Measurements from ENCODE around the gene TBCK. TPM values are rescaled to one million over a fixed set of nuclear protein-coding genes. Genes with fewer than 3 reads are reported as not detected.

Gene TBCK
- total and polyA plus RNA-seq, 9 donors, result 18.3 to 38.7 (median 22.3) TPM

DNA sequence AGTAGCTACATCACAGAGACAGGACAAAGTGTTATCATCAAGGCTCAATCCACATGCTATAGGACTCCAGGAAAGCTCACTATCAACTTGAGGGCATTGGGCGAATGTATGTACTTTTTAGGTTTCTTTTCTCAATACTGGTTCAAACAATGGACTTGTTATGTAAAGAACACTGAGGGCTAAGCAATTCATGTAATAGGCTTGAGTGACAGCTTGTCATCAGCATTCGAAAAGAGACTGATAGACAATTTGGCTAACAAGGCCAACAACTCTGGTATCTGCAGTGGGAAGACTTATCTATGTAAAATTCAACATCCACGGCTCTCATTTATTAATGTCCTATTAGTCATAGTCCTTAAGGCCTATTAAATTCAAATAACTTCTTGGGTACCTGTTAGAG is 279.7 kb downstream of the TBCK start:
- H3K27me3 ChIP-seq (ENCODE audit: control insufficient read depth, insufficient read depth, low read length), result no peaks in the 10 kb centered on the region
- H3K36me3 ChIP-seq (ENCODE audit: control insufficient read depth, insufficient read depth, low read length), result no peaks in the 10 kb centered on the region
- no peak overlapping the region for H3K27ac ChIP-seq (ENCODE audit: low read length)
- WGBS (ENCODE audit: insufficient coverage), result no CpG with 5 or more reads among the region's 3 CpGs
- H3K9me3 ChIP-seq (replicated peaks; ENCODE audit: control insufficient read depth, low read depth, low read length), result no peaks in the 10 kb centered on the region
- DNase-seq, result no peak
- H3K4me1 ChIP-seq (ENCODE audit: control insufficient read depth, insufficient read depth, low read length), result peaks cover 6% of the 10 kb centered on the region
- H3K4me3 ChIP-seq (ENCODE audit: low read length), result no peak overlapping the region

DNA sequence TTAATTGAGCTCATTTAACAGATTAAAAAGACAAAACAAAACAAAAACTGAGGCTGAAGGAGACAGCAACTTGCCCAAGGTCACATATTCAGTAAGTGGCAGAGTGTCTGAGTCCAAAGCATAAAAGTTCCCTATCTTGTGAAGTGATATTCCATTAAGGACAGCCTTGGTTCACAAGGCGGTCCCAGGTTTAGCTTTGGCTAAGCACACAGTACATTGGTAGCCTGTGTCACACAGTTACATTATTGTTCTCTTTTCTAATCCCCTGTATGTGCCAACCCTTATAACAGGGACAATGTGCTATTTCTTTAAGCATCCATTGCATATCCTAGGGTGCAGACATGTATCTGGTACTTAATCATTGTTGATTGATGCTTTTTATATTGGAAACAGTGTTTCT is 280.8 kb downstream of the TBCK start:
- WGBS (ENCODE audit: insufficient coverage), result no CpG with 5 or more reads among the region's 1 CpG
- Histone ChIP-seq H3K27ac (ENCODE audit: low read length) (no peak overlapping the region), H3K36me3 (ENCODE audit: control insufficient read depth, insufficient read depth, low read length) (no peaks in the 10 kb centered on the region), H3K4me3 (ENCODE audit: low read length) (no peak overlapping the region), H3K9me3 (replicated peaks; ENCODE audit: control insufficient read depth, low read depth, low read length) (peaks cover 2% of the 10 kb centered on the region), H3K4me1 (ENCODE audit: control insufficient read depth, insufficient read depth, low read length) (peaks cover 6% of the 10 kb centered on the region), H3K27me3 (ENCODE audit: control insufficient read depth, insufficient read depth, low read length) (no peaks in the 10 kb centered on the region)
- no peak for DNase-seq

DNA sequence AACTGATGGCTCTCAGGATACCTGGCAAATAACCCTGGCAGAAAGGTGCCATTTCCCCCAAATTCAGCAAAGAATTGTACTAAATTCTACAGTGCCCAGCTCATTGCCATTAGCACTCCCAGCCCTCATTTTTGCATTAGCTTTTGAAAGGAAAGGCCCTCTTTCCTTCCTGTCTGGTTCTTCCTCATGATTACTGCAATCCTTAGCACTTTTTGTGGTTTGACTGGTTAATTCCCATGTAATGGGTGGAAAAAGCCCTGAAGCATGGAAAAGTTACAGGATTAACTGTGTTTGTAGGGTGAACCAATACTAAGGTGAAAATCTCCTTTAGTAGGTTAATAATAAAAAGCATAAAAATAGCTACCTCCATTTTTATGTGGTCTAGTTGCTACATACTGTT is 281.3 kb downstream of the TBCK start:
- Histone ChIP-seq H3K27me3 (ENCODE audit: control insufficient read depth, insufficient read depth, low read length) (no peaks in the 10 kb centered on the region), H3K27ac (ENCODE audit: low read length) (no peak overlapping the region), H3K9me3 (replicated peaks; ENCODE audit: control insufficient read depth, low read depth, low read length) (peaks cover 3% of the 10 kb centered on the region), H3K4me1 (ENCODE audit: control insufficient read depth, insufficient read depth, low read length) (peaks cover 6% of the 10 kb centered on the region), H3K36me3 (ENCODE audit: control insufficient read depth, insufficient read depth, low read length) (no peaks in the 10 kb centered on the region), H3K4me3 (ENCODE audit: low read length) (no peak overlapping the region)
- DNase-seq, result peak; percentile 9

GRCh38 chr4:106034220-106034619 is 281.8 kb downstream of the TBCK start:
- H3K27ac ChIP-seq (ENCODE audit: low read length), result no peak overlapping the region
- H3K4me3 ChIP-seq (ENCODE audit: low read length), result no peak overlapping the region
- H3K36me3 ChIP-seq (ENCODE audit: control insufficient read depth, insufficient read depth, low read length), result no peaks in the 10 kb centered on the region
- DNase-seq, result no peak
- no peaks in the 10 kb centered on the region for H3K27me3 ChIP-seq (ENCODE audit: control insufficient read depth, insufficient read depth, low read length)
- no CpG with 5 or more reads among the region's 3 CpGs for WGBS (ENCODE audit: insufficient coverage)
- H3K9me3 ChIP-seq (replicated peaks; ENCODE audit: control insufficient read depth, low read depth, low read length), result peaks cover 4% of the 10 kb centered on the region
- H3K4me1 ChIP-seq (ENCODE audit: control insufficient read depth, insufficient read depth, low read length), result peaks cover 6% of the 10 kb centered on the region

DNA sequence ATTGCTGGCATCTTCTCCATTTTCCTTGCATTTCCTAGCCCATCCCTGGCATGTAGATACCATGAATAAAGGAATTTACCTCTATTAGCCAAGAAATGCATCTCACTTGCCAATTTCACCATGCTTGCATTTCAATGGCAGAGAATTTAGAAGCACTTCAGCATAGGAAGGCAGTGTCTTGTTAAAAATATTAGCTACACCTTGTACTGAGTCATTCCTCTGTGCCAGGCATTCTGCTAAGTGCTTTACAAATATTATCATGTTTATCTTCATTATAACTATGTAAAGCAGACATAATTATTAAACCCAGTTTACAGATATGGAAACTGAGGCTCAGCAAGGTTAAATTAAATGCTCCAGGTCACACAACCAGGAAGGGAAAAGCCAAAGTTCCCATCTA is 282.5 kb downstream of the TBCK start:
- Histone ChIP-seq H3K4me1 (ENCODE audit: control insufficient read depth, insufficient read depth, low read length) (peaks cover 6% of the 10 kb centered on the region), H3K9me3 (replicated peaks; ENCODE audit: control insufficient read depth, low read depth, low read length) (peaks cover 4% of the 10 kb centered on the region), H3K4me3 (ENCODE audit: low read length) (no peak overlapping the region), H3K27ac (ENCODE audit: low read length) (no peak overlapping the region), H3K36me3 (ENCODE audit: control insufficient read depth, insufficient read depth, low read length) (no peaks in the 10 kb centered on the region), H3K27me3 (ENCODE audit: control insufficient read depth, insufficient read depth, low read length) (no peaks in the 10 kb centered on the region)
- no peak for DNase-seq

DNA sequence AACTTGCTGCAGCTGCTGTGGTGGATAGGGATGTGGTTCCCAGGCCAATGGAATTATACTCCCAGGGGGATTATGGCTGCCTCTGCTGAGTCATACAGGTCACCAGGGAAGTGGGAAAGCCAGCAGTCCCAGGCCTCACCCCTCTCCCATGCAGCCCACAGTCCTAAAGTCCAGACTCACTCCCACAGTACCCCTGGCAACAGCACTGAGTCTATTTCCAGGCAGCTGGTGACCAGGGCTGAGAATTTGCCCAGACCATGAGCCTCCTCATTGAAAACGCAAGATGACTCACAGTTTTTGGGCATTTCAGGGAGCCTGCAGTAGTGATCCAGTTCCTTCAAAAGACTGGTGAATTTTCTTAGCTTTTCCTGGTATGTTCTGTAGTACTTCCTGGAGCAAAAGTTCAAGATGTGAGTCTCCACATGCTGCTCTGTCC is 283.1 kb downstream of the TBCK start:
- peaks cover 4% of the 10 kb centered on the region for H3K9me3 ChIP-seq (replicated peaks; ENCODE audit: control insufficient read depth, low read depth, low read length)
- no peaks in the 10 kb centered on the region for H3K36me3 ChIP-seq (ENCODE audit: control insufficient read depth, insufficient read depth, low read length)
- H3K4me1 ChIP-seq (ENCODE audit: control insufficient read depth, insufficient read depth, low read length), result peaks cover 6% of the 10 kb centered on the region
- H3K27ac ChIP-seq (ENCODE audit: low read length), result no peak overlapping the region
- WGBS (ENCODE audit: insufficient coverage), result 92% methylated on average over 1 of the region's 1 CpG
- H3K4me3 ChIP-seq (ENCODE audit: low read length), result no peak overlapping the region
- DNase-seq, result no peak
- H3K27me3 ChIP-seq (ENCODE audit: control insufficient read depth, insufficient read depth, low read length), result no peaks in the 10 kb centered on the region

DNA sequence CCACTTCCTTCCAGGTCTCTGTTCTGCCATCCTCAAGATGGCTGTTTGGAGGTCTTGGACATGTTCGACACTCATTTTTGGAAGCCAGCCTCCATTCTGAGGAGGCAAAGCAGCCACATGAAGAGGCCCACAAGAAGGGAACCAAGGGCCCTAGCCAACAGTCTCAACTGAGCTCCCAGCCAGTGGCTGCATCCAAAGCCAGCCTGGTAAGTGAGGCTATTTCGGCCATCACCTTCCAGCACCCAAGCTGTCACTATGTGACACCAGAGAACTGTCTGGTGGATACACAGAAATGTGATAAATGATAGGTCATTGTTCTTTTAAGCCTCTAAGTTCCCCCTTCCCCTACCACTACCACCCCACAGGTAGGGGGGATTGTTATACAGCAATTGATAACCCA is 293.6 kb downstream of the TBCK start:
- H3K27me3 ChIP-seq (ENCODE audit: control insufficient read depth, insufficient read depth, low read length), result no peaks in the 10 kb centered on the region
- peaks cover 2% of the 10 kb centered on the region for H3K9me3 ChIP-seq (replicated peaks; ENCODE audit: control insufficient read depth, low read depth, low read length)
- 60% methylated on average over 1 of the region's 2 CpGs for WGBS (ENCODE audit: insufficient coverage)
- DNase-seq, result no peak
- H3K4me1 ChIP-seq (ENCODE audit: control insufficient read depth, insufficient read depth, low read length), result no peaks in the 10 kb centered on the region
- no peak overlapping the region for H3K27ac ChIP-seq (ENCODE audit: low read length)
- no peak overlapping the region for H3K4me3 ChIP-seq (ENCODE audit: low read length)
- no peaks in the 10 kb centered on the region for H3K36me3 ChIP-seq (ENCODE audit: control insufficient read depth, insufficient read depth, low read length)

- no peak overlapping the region for H3K27ac ChIP-seq (ENCODE audit: low read length)
- H3K9me3 ChIP-seq (replicated peaks; ENCODE audit: control insufficient read depth, low read depth, low read length), result no peaks in the 10 kb centered on the region
- H3K4me3 ChIP-seq (ENCODE audit: low read length), result no peak overlapping the region
- H3K36me3 ChIP-seq (ENCODE audit: control insufficient read depth, insufficient read depth, low read length), result no peaks in the 10 kb centered on the region
- WGBS (ENCODE audit: insufficient coverage), result 75% methylated on average over 2 of the region's 5 CpGs
- DNase-seq, result no peak
- H3K27me3 ChIP-seq (ENCODE audit: control insufficient read depth, insufficient read depth, low read length), result no peaks in the 10 kb centered on the region
- H3K4me1 ChIP-seq (ENCODE audit: control insufficient read depth, insufficient read depth, low read length), result no peaks in the 10 kb centered on the region
Measured at GRCh38 chr4:106021737-106022410, 294.1 kb downstream of the TBCK start.

DNA sequence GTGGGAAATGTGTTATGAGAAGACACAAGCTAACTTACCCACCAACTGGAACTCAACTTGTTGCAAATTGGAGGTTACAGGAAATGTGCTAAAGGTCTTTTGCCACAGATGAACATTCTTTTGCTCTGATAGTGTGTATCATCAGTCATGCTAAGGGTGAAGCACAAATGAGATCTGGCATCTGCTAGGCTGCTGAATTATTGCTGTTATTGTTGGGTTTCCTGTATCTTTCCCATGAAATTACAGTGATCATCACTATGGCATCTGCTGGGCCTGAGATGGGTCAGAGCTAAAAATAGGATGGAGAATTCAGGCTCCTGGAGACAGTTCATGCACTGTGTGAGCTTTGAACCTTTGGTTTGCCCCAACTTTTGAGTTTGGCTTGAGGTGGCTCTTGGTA is 296.2 kb downstream of the TBCK start:
- no peak for DNase-seq
- no peak overlapping the region for H3K4me3 ChIP-seq (ENCODE audit: low read length)
- no peak overlapping the region for H3K27ac ChIP-seq (ENCODE audit: low read length)
- no peaks in the 10 kb centered on the region for H3K27me3 ChIP-seq (ENCODE audit: control insufficient read depth, insufficient read depth, low read length)
- no peaks in the 10 kb centered on the region for H3K36me3 ChIP-seq (ENCODE audit: control insufficient read depth, insufficient read depth, low read length)
- no peaks in the 10 kb centered on the region for H3K9me3 ChIP-seq (replicated peaks; ENCODE audit: control insufficient read depth, low read depth, low read length)
- H3K4me1 ChIP-seq (ENCODE audit: control insufficient read depth, insufficient read depth, low read length), result no peaks in the 10 kb centered on the region

DNA sequence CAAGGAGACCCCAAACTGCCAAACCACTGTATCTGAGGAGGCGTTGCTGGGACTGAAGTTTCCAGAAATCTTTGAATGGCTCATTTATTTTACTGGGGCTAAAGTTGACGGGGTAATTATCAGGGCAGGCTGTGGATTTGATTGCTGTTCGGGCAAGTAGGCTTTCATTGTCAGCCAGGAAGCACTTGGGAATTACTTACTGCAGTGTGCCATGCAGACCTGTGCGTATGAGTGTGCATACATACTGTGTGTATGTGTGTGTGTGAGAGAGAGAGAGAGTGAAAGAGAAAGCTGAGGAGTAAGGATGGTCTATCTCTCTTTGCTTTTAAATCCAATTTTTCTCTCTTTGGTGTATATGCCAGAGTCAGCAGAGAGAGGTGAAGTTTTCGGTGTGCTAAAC is 298.0 kb downstream of the TBCK start:
- DNase-seq, result no peak
- Histone ChIP-seq H3K4me1 (ENCODE audit: control insufficient read depth, insufficient read depth, low read length) (no peaks in the 10 kb centered on the region), H3K27ac (ENCODE audit: low read length) (no peak overlapping the region), H3K27me3 (ENCODE audit: control insufficient read depth, insufficient read depth, low read length) (no peaks in the 10 kb centered on the region), H3K9me3 (replicated peaks; ENCODE audit: control insufficient read depth, low read depth, low read length) (no peaks in the 10 kb centered on the region), H3K4me3 (ENCODE audit: low read length) (no peak overlapping the region), H3K36me3 (ENCODE audit: control insufficient read depth, insufficient read depth, low read length) (no peaks in the 10 kb centered on the region)
- 48% methylated on average over 3 of the region's 5 CpGs for WGBS (ENCODE audit: insufficient coverage)

DNA sequence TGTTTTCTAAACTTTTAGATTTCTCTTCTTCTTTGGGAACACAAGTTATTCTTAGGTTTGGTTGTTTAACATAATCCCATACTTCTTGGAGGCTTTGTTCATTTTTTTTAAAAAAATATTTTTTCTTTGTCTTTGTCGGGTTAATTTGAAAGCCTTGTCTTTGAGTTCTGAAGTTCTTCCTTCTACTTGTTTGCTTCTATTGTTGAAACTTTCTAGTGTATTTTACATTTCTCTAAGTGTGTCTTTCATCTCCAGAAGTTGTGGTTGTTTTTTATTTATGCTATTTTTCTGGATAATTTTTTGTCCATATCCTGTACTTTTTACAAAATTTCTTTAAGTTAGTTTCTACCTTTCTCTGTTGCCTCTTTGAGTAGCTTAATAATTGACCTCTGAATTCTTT is 304.6 kb downstream of the TBCK start:
- DNase-seq, result no peak
- Histone ChIP-seq H3K4me1 (ENCODE audit: control insufficient read depth, insufficient read depth, low read length) (no peaks in the 10 kb centered on the region), H3K27ac (ENCODE audit: low read length) (no peak overlapping the region), H3K9me3 (replicated peaks; ENCODE audit: control insufficient read depth, low read depth, low read length) (peaks cover 9% of the 10 kb centered on the region), H3K27me3 (ENCODE audit: control insufficient read depth, insufficient read depth, low read length) (no peaks in the 10 kb centered on the region), H3K36me3 (ENCODE audit: control insufficient read depth, insufficient read depth, low read length) (no peaks in the 10 kb centered on the region), H3K4me3 (ENCODE audit: low read length) (no peak overlapping the region)
- no CpG with 5 or more reads among the region's 1 CpG for WGBS (ENCODE audit: insufficient coverage)
